MCF 10A (cell line): Measurements from ENCODE around the gene PPP6R3. TPM values are rescaled to one million over a fixed set of nuclear protein-coding genes. Genes with fewer than 3 reads are reported as not detected.

Source experiments
- BruUV-seq: library from RNA; stranded (reverse); fragments of 400-500 nt; replicated peaks from 2 replicates; lab custom pipeline; 2021; lab: Mats Ljungman, UMichigan
- CTCF ChIA-PET: fragments of 300-600 bp; sonication (Branson Sonifier 250); formaldehyde crosslinking; extraction: SDS; loops from one replicate; lab custom pipeline; 2021; ENCODE audit warnings: antibody characterized with exemption, inconsistent platforms; lab: Yijun Ruan, JAX
- POLR2A ChIA-PET: fragments of 300-600, 350-650 bp; sonication (Branson Sonifier 250); formaldehyde crosslinking; extraction: SDS; loops from one replicate; lab custom pipeline; 2020; ENCODE audit warnings: antibody characterized with exemption, inconsistent platforms; lab: Yijun Ruan, JAX
- DNase-seq: peaks from one replicate; pipeline ENCODE4 v3.0.0-alpha.2; 2018; ENCODE audit not compliant: unreplicated experiment
- H3K27ac Mint-ChIP-seq: one replicate; pipeline ENCODE4 v1.8.0; 2022; ENCODE audit warnings: mild to moderate bottlenecking, low read depth, mixed read lengths; ENCODE audit not compliant: unreplicated experiment
- H3K27me3 Mint-ChIP-seq: one replicate; pipeline ENCODE4 v1.8.0; 2022; ENCODE audit warnings: mixed read lengths; ENCODE audit not compliant: insufficient read depth, unreplicated experiment
- H3K36me3 Mint-ChIP-seq: one replicate; pipeline ENCODE4 v1.8.0; 2022; ENCODE audit warnings: mild to moderate bottlenecking, moderate library complexity, mixed read lengths; ENCODE audit not compliant: insufficient read depth, unreplicated experiment
- H3K4me1 Mint-ChIP-seq: one replicate; pipeline ENCODE4 v1.8.0; 2022; ENCODE audit warnings: mixed read lengths; ENCODE audit not compliant: insufficient read depth, unreplicated experiment
- H3K4me3 Mint-ChIP-seq: one replicate; pipeline ENCODE4 v1.8.0; 2022; ENCODE audit warnings: mild to moderate bottlenecking, moderate library complexity, mixed read lengths; ENCODE audit not compliant: unreplicated experiment
- H3K9me3 Mint-ChIP-seq: one replicate; pipeline ENCODE4 v1.8.0; 2022; ENCODE audit warnings: mixed read lengths; ENCODE audit not compliant: unreplicated experiment
- intact Hi-C: fragments of 100-400 bp; cut with micrococcal nuclease; formaldehyde crosslinking; loops from 2 replicates; pipeline ENCODE4 v1.14.1; 2022
- total RNA-seq: library from RNA; stranded (reverse); gene quantifications from 2 replicates; pipeline ENCODE4 v1.2.3, GENCODE V29; 2022
- TF ChIP-seq, protein P1 (sequence below): fragments of 200-600 bp; IDR thresholded peaks from one replicate; pipeline ENCODE4 v1.8.0; 2022; ENCODE audit warnings: antibody characterized with exemption, mild to moderate bottlenecking; ENCODE audit not compliant: unreplicated experiment

Gene PPP6R3
- total RNA-seq, 1 experiment from 2014 or later, result 95.7 TPM

GRCh38 chr11:68650801-68651200 lies 190.2 kb downstream of the PPP6R3 start:
- Mint-ChIP-seq H3K4me1 (no peaks in the 10 kb centered on the region), H3K4me3 (no peak overlapping the region), H3K27ac (no peak overlapping the region), H3K9me3 (peaks cover 18% of the 10 kb centered on the region), H3K27me3 (peaks cover 35% of the 10 kb centered on the region), H3K36me3 (no peaks in the 10 kb centered on the region)
- DNase-seq, result no peak
- BruUV-seq, result no TSS peak
- TF ChIP-seq, protein P1, sequence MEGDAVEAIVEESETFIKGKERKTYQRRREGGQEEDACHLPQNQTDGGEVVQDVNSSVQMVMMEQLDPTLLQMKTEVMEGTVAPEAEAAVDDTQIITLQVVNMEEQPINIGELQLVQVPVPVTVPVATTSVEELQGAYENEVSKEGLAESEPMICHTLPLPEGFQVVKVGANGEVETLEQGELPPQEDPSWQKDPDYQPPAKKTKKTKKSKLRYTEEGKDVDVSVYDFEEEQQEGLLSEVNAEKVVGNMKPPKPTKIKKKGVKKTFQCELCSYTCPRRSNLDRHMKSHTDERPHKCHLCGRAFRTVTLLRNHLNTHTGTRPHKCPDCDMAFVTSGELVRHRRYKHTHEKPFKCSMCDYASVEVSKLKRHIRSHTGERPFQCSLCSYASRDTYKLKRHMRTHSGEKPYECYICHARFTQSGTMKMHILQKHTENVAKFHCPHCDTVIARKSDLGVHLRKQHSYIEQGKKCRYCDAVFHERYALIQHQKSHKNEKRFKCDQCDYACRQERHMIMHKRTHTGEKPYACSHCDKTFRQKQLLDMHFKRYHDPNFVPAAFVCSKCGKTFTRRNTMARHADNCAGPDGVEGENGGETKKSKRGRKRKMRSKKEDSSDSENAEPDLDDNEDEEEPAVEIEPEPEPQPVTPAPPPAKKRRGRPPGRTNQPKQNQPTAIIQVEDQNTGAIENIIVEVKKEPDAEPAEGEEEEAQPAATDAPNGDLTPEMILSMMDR, result no peak
- ChIA-PET POLR2A (no interaction called here), CTCF (no interaction called here)
- intact Hi-C loops, result no loop called here

GRCh38 chr11:68651208-68651984 lies 190.8 kb downstream of the PPP6R3 start:
- Mint-ChIP-seq H3K4me1 (no peaks in the 10 kb centered on the region), H3K4me3 (no peak overlapping the region), H3K27me3 (peaks cover 35% of the 10 kb centered on the region), H3K27ac (no peak overlapping the region), H3K9me3 (peaks cover 13% of the 10 kb centered on the region), H3K36me3 (no peaks in the 10 kb centered on the region)
- DNase-seq, result peak; percentile 9
- ChIA-PET CTCF (no interaction called here), POLR2A (no interaction called here)
- intact Hi-C loops, result no loop called here
- TF ChIP-seq, protein P1, result no peak
- BruUV-seq, result no TSS peak

GRCh38 chr11:68651985-68652682 lies 191.6 kb downstream of the PPP6R3 start:
- BruUV-seq, result no TSS peak
- intact Hi-C loops, result no loop called here
- H3K27me3 Mint-ChIP-seq, result peaks cover 33% of the 10 kb centered on the region
- H3K4me1 Mint-ChIP-seq, result no peaks in the 10 kb centered on the region
- CTCF ChIA-PET, result no interaction called here
- H3K9me3 Mint-ChIP-seq, result peaks cover 6% of the 10 kb centered on the region
- POLR2A ChIA-PET, result no interaction called here
- no peak for DNase-seq
- no peak overlapping the region for H3K27ac Mint-ChIP-seq
- H3K36me3 Mint-ChIP-seq, result no peaks in the 10 kb centered on the region
- no peak overlapping the region for H3K4me3 Mint-ChIP-seq
- TF ChIP-seq, protein P1, result no peak

- peaks cover 32% of the 10 kb centered on the region for H3K27me3 Mint-ChIP-seq
Observed at GRCh38 chr11:68652683-68653156, 192.2 kb downstream of the PPP6R3 start.

More at GRCh38 chr11:68652683-68653156, 192.2 kb downstream of the PPP6R3 start:
- Mint-ChIP-seq H3K4me3 (no peak overlapping the region), H3K4me1 (peaks cover 2% of the 10 kb centered on the region), H3K27ac (no peak overlapping the region), H3K9me3 (no peaks in the 10 kb centered on the region), H3K36me3 (no peaks in the 10 kb centered on the region)
- no peak for DNase-seq
- CTCF ChIA-PET, result no interaction called here
- TF ChIP-seq, protein P1, result no peak
- BruUV-seq, result no TSS peak
- intact Hi-C loops, result no loop called here
- POLR2A ChIA-PET, result no interaction called here
